Measurements from ENCODE around the gene WDR62.
A peak's percentile ranks its signal among the peaks of the same experiment; 100 is the strongest.

Gene WDR62

DNA sequence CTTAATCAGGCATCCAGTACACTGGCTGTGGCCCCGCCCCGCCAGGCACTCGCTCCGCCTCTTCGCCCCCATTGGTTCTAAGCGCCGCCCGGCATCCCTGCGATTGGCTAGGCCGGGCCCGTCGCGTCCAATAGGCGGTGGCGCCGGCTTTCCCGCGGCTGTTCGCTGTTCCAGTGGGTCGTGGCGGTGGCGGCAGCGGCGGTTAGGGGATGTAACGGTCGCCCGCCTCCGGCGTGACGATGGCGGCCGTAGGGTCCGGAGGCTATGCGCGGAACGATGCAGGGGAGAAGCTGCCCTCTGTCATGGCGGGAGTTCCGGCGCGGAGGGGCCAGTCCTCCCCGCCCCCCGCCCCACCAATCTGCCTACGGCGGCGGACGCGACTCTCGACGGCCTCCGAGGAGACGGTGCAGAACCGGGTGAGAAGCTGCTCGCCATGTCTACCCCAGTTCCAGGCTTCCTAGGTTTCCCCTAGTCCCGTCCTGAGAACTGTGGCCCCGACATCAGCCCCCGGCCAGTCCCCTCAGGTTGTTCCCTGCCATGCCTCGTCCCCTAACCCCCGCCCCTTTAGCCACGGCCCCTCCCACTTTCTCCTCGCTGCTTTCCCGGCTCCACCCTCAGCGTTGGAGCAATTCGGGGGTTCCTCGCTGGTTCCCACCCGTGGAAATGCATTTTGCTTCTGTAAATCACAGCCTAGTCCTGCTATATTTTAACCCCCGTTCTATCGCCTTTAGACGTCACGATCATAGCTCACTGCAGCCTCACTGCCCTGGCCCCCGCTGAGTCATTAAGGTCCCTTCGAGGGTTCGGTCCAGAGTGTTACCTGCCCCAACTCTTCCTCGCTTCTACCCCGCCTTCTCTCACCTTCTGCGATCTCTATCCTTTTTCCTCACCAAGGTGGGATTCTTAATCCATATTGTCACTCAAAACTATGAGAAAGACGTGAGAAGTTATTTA is at the start of gene WDR62:
TSS of gene WDR62 (plus strand) at position 165 of the 954 bp plus-strand sequence. CDS start at position 240, 75 bp downstream.
- peak; percentile 92 for DNase-seq

DNA sequence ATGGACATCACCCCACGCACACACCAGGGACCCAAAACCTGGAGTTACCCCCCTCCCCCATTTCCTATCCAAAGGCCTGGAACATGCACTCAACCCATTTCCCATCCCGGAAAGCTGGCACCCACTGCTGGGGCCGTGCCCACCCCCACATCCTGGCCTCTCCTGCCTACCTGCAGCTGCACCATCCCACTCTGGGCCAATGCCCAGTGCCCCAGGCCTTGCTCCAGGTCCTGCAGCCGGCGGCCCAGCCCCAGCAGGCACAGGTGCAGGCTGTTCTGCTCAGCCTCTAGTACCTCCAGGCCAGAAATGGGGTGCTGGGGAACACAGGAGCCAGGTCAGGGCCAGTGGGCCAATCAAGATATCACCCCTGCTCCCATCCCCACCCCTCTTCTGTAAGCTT is 47.7 kb upstream of the WDR62 start:
- no peak for DNase-seq

DNA sequence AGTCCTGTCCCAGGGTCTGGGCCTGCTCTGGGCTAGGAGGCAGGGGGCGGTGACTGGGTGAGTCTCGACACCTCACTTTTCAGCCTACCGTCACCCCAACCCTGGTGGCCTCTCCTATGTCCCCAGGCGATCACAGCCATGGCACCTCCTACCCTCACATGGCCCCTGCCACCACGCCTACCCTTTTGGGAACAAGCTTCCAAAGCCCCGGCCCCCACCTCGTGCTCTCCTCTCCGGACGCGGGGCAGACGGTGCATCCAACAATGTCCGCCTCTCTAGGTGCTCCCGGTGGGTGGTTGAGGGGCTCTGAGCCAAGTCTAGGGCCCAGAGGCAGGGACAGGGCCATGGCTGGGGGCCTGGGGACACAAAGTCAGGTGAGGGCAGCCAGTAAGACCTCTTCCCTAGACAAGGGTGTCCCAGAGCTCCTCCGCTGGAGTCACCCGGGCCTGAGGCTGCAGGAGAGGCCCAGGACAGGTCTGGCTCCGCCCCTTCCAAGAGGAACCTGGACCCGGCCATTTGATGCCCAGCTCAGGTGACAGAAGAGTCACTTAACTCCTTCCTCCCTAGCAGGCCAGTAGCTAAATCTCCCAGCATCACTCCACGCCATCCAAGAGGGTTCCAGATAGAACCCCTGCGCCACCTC is 46.2 kb upstream of the WDR62 start, which contains the start of gene SYNE4:
TSS of gene SYNE4 (minus strand) at position 478 of the 643 bp plus-strand sequence. CDS start at position 346, 132 bp downstream.
- no peak for DNase-seq

DNA sequence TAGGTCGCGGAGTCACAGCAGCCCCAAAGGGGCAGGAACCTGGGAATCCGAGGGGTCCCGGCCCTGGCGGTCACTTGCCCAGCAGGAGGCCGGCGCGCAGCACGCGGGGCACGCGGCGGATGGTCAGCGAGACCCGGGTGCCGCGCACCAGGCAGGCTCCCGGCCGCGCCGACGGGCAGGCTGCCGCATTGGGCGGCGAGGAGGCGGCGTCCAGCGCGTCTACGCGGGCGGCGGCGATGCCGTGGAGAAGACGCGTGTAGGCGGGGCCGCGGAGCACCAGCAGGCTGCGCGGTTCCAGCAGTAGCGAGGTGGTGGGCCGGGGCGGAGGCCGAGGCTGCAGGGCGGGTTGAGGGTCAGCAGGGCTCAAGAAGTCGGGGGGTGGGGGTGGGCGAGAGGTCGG is 45.5 kb upstream of the WDR62 start:
- no peak for DNase-seq

DNA sequence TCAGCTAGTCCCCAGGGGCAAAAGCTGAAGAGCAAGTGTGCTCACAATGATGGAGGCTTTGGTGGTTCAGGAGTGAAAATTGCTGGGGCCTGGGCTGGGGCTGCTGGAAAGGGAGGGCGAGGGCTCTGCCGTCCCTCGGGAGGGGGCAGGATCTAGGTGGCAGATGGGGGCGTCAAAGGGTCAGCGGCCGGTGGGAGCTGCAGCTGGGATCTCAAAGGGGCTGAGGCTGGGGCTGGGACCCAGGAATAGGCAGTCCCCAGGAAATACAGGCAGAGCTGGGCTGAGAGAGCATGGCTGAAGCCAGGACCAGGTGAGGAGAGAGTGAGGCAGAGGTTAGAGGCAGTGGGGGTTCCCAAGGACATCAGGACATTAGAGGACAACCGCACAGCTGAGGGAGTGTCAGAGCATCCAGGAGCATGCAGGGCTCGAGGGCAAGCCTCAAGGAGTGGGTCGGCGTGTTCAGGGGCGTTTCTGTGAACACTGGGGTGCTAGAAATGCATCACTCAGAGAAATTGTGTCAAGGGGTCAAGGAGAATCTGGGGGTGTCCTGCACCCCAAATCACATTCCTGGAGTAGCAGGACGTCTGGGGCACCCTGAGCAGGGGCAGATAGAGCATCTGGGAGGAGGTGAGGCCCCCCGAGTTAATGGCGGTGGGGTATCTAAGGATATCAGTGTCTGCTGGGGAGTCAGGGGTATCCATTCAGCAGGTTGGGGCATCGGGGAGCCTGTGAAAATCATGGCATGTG is 44.9 kb upstream of the WDR62 start:
- DNase-seq = no peak

DNA sequence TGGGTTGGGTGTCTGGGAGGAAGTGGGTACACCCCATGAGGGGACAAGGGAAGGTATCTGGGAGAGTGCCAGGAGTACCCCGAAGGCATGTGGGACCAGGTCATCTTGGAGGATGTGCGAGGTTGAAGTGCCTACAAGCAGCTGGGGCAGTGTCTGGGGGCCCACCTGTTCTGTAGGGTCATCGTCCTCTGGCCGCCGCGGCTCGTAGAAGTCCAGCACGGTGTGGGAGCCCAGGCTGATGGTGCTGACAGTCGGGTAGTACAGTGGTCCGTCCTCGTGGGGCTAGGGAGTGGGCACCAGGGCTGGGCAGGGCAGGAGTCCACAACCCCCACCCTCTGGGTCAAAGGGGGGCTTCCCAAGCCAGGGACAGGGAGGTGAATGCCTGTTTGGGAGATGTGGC is 44.3 kb upstream of the WDR62 start:
- DNase-seq = no peak

DNA sequence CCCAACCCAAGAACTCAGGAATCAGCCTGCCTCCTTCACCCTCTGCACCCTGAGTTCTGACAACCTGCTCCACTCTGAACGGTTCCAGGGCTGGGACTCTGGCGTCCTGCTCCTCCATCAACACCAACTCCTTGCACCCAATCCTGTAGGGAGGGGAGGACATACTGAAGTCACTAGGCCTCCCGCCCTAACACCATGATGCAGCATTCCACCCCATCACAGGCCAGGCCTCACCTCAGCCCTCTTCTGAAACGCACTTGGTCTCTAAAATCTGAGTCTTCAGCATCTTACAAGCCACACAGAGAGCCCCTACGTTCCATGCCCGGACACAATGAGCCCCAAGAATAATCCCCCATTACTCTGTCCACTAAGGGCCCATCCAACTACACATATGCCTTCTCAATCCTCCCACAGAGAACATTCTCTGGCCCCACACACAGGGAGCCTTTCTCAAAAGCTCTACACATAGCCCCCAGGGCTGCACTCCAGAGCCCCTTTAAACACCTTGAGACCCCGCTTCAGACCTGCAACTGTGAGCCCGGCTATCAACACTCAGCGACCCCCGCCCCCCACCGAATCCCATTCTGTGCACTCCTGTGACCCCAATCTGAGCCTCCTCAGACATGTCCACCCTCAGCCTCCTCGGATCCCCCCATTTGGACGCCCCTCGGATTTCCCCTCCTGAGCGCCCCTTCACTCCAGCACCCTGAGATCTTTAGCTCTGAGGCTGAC is 41.3 kb upstream of the WDR62 start:
- no peak for DNase-seq

DNA sequence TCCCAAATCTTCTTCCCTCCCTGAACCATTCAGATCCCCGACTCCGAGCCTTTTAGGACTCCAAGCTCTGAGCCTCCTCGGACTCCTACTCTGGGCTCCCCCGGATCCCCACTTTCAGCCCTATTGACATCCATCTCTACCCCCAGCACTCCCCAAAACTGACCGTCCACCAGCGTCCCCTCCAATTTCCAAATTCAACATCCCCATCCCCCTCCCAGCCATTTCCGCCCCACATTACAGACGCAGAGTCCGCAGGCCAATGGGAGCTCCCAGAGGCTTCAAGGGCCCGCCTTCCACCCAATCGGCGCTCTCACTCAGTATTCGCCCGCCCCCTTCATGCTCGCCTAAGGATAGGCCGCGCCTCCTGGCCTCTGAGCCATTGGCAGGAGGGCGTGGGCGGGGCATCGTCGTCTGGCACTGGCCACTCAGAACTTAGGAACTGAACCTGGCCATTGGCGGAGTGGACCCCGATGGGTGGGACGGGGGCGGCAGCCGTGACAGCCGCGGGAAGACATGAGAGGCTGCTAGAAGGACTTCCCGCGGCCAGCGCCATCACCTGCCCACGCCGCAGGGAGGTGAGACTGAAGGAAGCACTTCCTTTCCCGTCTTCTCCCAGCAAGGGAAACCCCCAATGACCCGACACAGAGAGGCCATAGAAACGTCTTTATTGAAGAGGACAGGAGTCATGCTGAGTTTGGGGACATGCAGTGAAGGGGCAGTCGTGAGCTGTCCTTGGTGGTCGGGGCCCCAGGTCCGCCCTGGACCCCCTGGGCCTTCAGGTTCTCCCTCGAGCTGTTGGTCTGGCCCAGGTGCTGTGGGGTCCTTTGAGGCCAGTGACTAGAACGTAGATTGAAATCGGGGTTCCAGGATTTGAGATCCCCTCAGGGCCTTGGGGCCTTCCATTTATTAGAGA is 40.4 kb upstream of the WDR62 start, which contains the start of gene ALKBH6:
TSS of gene ALKBH6 (minus strand) at position 202 of the 913 bp plus-strand sequence. CDS start 816 bp downstream, outside the sequence.
- peak; percentile 98 for DNase-seq

DNA sequence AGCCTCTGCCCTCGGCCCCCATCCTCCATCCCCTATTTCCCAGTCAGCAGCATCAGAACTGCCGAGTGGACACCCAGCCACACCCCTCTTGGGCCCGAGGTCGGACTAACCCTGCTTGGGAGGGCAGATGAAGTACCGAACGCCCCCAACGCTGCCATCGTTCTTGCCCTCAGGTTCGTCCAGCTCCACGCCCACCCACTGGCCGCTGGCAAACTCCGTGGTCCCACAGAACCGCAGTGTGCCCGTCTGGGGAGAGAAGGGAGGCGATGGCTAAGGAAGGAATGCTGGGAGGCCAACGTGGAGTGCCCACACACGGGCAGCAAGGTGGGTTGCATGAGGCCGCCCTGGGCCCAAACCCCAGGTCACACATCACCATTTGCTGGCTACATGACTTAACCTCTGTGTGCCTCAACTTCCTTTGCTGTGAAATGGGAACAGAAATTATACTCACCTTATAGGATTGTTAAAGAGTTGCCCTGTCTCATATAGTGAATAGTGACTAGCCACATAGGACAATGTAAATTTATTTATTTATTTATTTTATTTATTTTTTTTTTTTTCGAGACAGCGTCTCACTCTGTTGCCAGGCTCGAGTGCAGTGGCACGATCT is 35.5 kb upstream of the WDR62 start:
- no peak for DNase-seq

DNA sequence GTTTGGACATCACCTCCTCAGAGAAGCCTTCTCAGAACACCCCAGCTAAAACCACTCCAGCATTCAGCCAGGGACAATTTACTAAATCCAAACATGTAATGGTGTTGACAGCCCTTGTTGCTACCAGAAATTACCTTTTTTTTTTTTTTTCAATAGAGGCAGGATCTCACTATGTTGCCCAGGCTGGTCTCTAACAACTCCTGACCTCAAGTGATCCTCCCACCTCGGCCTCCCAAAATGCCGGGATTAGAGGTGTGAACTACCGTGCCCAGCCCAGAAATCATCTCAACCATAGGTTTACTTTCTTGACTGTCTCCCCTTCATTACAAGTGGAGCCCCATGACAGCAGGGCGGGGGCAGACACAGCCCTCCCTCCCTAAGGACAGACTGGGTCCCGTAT is 31.3 kb upstream of the WDR62 start:
- DNase-seq = no peak

DNA sequence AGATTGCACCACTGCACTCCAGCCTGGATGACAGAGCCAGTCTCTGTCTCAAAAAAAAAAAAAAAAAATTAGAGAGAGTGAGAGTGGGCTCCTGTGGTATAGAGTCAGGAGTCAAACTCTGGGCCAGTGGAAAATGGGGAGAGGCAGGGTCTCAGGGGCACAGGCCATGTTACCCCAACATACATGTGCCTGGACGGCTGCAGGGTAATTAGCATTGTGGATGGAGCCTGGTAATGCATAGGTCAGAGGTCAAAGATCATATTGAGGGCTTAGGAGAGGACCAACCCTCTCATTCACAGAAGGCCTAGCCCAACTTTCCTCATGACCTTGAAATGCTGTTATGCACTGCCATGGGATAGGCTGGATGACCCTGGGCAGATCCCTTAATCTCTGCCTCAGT is 29.2 kb upstream of the WDR62 start:
- DNase-seq = no peak

DNA sequence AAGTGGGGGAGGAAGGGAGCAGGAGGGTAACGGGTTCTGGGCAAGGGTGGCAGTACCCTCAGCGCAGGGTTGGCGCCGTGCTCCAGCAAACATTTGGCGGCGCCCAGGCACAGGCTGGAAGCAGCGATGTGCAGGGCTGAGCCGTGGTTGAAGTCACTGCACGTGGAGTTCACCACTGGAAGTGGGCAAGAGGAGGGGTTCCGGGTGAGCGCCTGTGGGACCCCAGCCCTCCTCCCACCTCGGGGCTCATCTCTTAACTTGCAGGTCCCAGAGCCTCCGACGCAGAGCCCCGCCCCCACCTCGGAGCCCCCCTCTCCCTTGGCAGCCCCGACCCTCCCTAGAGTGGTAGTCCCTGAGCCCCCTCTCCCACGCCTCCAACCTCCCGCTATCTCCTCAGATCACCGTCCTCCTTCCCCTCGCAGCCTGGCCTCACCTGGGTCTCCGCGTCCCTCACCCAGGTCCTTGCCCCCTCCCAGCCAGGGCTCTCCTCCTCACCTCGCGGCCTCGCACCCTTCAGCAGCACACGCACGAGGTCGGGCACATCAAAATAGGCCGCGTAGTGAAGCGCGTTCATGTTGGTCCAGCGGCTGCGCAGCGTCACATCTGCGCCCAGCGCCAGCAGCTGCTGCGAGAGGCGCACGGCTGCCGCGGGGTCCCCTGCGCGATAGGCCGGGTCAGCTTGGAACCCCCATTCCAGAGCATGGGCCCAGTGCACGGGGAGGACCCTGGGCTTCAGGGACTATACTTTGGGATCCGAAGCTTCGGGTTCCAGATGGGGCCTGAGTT is 28.4 kb upstream of the WDR62 start:
- no peak for DNase-seq

DNA sequence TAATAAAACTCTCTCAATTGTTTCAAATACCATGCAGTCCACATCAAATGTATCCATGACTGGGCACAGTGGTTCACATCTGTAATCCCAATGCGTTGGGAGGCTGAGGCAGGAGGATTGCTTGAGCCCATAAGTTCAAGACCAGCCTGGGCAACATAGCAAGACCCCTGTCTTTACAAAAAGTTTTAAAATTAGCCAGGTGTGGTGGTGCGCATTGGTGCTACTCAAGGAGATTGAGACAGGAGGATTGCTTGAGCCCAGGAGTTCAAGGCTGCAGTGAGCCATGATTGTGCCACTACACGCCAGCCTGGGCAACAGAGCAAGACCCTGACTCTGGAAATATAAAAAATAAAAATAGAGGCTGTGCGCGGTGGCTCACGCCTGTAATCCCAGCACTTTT is 27.0 kb upstream of the WDR62 start:
- DNase-seq = no peak

DNA sequence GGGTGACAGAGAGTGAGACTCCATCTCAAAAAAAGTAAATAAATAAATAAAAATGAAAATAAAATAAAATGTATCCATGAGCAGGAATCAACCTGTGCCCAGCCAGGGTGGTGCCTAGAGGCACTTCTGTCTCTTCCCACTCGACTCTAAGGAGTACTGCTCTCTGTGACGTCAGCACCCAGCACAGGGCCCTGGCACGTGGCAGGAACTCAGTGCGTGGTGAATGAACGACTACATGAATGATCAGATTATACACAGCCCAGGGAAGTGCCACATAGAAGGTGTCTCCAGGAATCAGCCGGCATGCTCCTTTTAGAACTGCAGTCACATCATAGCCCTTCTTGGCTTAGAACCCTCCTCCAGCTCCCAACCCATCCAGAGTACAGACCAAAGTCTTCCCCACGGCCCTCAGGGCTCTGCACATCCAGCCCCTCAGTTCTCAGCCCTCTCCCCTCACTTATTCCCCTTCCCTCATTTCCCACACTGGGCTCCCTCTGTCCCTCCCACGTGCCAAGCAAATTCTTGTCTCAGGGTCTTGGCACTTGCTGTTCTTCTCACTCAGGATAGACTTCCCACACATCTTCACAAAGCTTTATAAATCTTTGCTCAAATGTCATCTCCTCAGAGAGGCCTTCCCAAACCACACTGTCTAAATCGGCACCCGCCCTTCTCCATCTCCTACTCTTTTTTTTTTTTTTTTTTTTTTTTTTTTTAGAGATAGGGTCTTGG is 26.2 kb upstream of the WDR62 start:
- no peak for DNase-seq

DNA sequence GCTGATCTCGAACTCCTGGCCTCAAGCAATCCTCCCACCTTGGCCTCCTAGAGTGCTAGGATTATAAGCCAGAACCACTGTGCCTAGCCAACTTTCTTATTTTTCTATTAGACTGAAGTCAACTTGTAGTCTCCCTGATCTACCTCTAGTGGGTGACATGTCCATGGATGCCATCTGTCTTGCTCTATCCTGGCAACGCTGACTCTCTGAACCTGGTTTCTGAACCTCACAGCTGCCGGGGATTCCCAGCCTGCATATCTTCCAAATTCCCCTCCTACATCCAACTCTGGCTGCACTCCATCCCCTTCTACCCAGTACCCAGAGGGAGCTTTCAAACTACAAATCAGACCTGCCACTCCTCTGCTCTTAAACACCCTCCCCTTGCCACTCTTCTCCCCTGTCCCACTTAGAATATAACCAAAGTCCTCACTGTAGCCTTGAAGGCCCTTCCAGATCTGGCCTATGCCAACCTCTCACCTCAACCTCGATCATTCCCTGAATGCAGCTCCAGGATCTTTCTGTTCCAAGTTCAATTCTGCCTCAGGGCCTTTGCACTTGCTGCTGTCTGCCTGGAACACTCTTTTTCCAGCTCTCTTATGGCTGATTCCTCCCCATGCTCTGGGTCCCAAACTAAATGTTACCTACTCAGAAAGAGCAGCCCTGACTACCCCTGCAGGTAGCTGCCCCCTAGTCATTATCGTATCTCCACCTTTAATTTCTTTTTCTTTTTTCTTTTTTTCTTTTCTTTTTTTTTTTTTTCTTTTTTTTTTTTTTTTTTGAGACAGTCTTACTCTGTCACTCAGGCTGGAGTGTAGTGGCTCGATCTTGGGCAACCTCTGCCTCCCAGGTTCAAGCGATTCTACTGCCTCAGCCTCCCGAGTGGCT is 24.2 kb upstream of the WDR62 start:
- no peak for DNase-seq

DNA sequence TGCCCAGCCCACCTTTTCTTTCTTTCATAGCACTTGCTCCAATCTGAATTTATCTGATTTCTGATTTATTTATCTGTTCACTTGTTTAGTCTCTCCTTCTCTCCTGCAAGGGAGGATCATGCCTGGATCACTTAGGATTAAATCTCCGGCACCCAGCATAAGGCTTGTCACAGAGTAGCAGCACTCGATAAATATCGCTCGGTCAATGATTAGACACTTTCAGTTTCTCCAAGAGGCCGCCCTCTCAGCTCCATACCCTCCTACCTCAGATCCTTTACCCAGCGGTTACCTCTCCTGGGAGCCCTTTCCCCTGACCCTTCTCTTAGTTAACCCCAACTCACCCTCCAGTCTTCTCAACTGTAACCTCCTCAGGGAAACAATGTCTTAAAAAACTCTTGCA is 23.4 kb upstream of the WDR62 start:
- no peak for DNase-seq

DNA sequence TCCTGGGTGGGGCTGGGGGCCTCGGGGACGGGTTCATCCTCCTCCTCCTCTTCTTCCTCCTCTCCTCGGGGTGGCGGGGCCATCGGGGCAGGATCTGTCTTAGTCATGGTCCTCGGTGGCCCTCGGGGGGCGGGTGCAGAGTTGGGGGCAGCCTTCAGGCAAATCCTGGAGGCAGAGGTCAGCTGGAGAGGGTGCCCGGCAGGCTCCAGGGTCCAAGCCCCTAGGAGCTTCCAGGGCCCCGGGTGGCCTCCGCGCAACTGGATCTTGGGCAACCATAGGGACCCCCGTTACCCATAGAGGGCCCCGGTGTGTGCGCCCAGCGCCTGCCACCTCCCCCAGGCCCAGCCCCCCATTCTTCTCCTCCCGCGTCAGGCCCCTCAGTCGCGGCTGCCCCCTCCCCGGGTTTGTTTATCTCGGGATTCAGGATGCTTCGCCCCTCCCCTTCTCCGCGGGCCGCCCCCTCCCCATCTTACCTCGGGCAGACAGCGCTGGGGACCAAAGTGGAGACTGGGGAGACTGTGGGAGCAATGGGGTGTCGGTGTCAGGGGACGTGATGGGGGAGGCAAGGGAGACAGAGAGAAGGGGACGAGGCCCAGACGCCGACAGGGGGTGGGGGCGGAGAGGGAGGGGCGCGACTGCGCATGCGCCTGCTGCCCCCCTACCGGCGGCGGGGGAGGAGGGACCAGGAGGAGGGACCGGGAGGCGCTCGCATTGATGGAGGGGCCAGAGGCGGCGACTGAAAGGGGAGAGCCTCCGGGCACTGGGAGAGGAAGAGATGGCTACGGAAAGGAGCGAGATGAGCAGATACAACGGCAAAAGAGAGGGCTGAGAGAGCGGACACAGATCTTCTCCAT is 22.2 kb upstream of the WDR62 start, which contains the start of gene CLIP3:
TSS of gene CLIP3 (minus strand) at position 623 of the 854 bp plus-strand sequence. CDS start at position 107, 516 bp downstream.
- DNase-seq = peak; percentile 27

Measured in activated CD4-positive, alpha-beta T cell treated with anti-CD3 and anti-CD28 coated beads for 1 hour (primary cell).